ENCODE measurements around the gene ADCK2. TPM values are rescaled to one million over a fixed set of nuclear protein-coding genes. Genes with fewer than 3 reads are reported as not detected.
"Not testable (repeated sequence)": the region's sequence is repeated elsewhere in the genome, so short reads cannot be mapped to it uniquely, and the experiment has no call there.

The ADCK2 gene
- total RNA-seq, 1 experiment from 2014 or later = 14.2 TPM

GRCh38 chr7:140691376-140692045 is 18.8 kb downstream of the ADCK2 start:
- DNase-seq (ENCODE audit: low spot score) = no peak

DNA sequence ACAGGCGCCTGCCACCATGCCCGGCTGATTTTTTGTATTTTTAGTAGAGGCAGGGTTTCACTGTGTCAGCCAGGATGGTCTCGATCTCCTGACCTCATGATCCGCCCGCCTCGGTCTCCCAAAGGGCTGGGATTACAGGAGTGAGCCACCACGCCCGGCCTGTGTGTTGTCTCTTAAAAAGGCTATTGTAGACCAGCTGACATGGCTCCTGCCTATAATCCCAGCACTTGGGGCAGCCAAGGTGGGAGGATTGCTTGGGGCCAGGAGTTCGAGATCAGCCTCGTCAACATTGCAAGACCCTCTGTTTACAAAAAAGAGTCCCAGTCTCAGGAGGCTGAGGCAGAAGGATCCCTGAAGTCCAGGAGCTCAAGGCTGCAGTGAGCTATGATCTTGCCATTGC is 21.1 kb downstream of the ADCK2 start:
- not testable (repeated sequence) for DNase-seq (ENCODE audit: low spot score)

GRCh38 chr7:140694592-140694991 is 21.8 kb downstream of the ADCK2 start:
- DNase-seq (ENCODE audit: low spot score) = no peak

DNA sequence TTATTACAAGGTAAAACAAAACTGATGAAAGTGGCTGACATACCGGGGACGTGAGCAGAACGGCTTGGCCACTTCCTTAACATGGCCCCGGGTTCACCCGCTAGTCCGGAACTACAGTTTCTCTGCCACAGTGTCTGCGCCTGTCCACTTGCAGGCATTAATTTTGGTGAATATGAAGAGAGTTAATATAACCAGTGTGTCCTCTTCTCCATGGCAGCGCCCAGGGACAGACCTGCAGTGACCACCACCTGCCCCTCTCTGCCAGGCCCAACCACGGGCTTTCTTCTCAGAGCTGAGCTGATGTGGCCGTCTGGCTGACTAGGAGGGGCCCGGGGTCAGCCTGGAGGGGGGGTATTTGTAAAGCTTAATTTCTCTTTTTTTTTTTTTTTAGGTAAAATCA is 22.6 kb downstream of the ADCK2 start:
- no peak for DNase-seq (ENCODE audit: low spot score)

GRCh38 chr7:140696024-140696679 is 23.4 kb downstream of the ADCK2 start:
- peak; percentile 90 for DNase-seq (ENCODE audit: low spot score)

- peak; percentile 76 for DNase-seq (ENCODE audit: low spot score)
Measured at GRCh38 chr7:140696680-140697446, 24.1 kb downstream of the ADCK2 start, which contains the start of gene NDUFB2. TSS of gene NDUFB2 (plus strand) at chr7:140696708. CDS start at chr7:140696745, 37 bp downstream.

- DNase-seq (ENCODE audit: low spot score) = no peak
Measured at GRCh38 chr7:140697447-140698143, 24.9 kb downstream of the ADCK2 start.

GRCh38 chr7:140698477-140698876 is 25.7 kb downstream of the ADCK2 start:
- no peak for DNase-seq (ENCODE audit: low spot score)

GRCh38 chr7:140702774-140703173 is 30.0 kb downstream of the ADCK2 start:
- DNase-seq (ENCODE audit: low spot score) = no peak

DNA sequence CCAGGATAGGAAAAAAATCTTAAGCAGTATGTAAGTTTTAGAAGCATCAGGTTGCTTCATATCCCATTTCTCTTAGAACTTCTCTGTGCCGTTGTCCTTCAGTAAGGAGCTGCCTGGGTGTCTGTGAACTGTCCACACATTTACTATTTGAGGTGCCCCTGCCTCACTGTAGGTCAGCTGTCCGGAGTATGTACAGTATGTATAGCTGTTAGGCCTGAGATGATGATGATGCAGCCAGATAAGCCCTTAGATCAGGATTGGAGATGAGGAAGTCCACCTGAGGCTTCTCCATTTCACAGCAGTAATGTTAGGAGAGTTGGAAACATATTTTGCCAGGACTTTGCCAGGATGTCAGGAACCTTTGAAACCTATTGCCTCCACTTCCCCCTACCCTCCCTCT is 31.5 kb downstream of the ADCK2 start:
- no peak for DNase-seq (ENCODE audit: low spot score)

GRCh38 chr7:140707132-140707531 is 34.4 kb downstream of the ADCK2 start:
- DNase-seq (ENCODE audit: low spot score) = no peak

DNA sequence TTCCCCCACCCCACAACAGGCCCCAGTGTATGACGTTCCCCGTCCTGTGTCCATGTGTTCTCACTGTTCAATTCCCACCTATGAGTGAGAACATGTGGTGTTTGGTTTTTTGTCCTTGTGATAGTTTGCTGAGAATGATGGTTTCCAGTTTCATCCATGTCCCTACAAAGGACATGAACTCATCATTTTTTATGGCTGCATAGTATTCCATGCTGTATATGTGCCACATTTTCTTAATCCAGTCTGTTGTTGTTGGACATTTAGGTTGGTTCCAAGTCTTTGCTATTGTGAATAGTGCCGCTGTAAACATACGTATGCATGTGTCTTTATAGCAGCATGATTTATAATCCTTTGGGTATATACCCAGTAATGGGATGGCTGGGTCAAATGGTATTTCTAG is 36.0 kb downstream of the ADCK2 start:
- not testable (repeated sequence) for DNase-seq (ENCODE audit: low spot score)

DNA sequence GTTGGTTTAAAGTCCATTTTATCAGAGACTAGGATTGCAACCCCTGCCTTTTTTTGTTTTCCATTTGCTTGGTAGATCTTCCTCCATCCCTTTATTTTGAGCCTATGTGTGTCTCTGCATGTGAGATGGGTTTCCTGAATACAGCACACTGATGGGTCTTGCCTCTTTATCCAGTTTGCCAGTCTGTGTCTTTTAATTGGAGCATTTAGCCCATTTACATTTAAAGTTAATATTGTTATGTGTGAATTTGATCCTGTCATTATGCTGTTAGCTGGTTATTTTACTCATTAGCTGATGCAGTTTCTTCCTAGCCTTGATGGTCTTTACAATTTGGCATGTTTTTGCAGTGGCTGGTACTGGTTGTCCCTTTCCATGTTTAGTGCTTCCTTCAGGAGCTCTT is 39.6 kb downstream of the ADCK2 start:
- not testable (repeated sequence) for DNase-seq (ENCODE audit: low spot score)

- no peak for DNase-seq (ENCODE audit: low spot score)
Measured at GRCh38 chr7:140714331-140715040, 41.7 kb downstream of the ADCK2 start.

DNA sequence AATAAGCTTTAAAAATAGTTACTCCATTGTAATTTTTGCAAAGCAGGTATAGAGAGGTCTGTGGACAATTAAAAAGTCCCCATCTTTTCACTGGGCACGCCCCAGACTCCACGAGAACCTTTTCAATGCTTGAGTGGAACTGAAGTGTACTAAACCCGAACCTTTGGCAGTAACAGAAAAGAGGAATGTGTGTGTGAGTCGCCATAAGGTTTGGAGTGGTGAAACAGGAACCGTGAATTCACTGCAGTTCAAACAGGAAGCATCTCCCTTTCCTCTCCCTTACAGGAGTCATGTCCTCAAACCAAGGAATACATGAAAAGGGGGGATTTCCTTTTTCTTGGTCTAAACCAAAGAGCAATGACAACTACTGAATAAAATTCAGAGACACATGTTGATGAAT is 47.0 kb downstream of the ADCK2 start:
- no peak for DNase-seq (ENCODE audit: low spot score)

GRCh38 chr7:140722254-140722653 is 49.5 kb downstream of the ADCK2 start:
- no peak for DNase-seq (ENCODE audit: low spot score)

DNA sequence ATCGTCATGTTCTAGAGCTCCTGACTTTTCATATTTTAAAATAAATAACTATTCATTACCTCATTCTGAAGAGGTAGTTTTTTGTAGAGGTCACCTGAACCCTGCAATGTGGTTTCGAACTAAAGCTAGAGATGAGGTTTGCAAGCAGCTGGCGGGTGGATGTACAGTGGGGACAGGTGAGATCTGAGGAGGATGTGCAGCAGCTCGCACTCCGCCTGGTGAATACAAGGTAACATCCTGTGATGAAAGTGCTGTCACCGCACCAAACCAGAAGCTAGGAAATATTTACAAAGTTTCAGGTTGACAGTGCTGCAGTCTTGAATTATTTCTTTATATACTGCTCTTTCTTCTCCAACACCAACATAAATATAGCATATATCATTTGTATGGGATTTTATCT is 50.3 kb downstream of the ADCK2 start:
- DNase-seq (ENCODE audit: low spot score) = no peak

DNA sequence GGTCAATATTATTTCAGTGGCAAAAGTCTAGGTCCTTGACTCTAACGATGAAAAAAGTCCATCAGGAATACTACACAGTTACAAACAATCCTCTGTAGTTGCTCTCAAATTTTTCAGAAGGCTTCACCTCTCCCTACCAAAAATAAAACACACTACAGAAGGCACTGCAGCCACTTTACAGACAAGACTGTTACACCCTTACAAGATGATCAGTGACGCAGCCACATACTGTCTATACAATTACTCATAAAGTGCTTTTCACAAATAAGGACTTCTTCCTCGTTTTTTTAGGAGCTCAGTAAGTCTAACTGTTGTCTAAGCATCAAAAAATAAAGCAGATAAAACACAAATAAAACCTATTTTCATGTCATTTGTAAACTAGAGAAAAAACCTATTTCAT is 50.8 kb downstream of the ADCK2 start:
- DNase-seq (ENCODE audit: low spot score) = no peak

DNA sequence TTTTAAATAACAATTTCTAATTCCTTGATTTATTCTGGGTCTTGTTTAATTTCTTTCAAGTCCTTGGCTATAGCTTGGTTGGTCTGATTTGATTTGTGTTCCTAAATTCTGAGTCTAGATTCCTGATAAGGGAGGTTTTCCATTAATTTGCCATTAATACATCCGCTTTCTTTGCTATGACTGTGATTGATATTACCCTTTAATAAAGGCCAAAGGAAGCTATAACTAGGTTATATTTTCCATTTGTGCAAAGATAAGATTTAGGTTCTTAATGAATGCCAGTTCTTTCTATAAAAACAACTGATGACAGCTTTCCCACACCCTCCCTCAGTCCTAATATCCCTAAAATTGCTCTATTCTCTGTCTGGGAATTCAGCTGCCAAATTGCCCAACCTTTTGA is 52.0 kb downstream of the ADCK2 start:
- DNase-seq (ENCODE audit: low spot score) = no peak

- no peak for DNase-seq (ENCODE audit: low spot score)
Measured at GRCh38 chr7:140726281-140726680, 53.5 kb downstream of the ADCK2 start.

- DNase-seq (ENCODE audit: low spot score) = no peak
Measured at GRCh38 chr7:140732416-140732815, 59.7 kb downstream of the ADCK2 start.

DNA sequence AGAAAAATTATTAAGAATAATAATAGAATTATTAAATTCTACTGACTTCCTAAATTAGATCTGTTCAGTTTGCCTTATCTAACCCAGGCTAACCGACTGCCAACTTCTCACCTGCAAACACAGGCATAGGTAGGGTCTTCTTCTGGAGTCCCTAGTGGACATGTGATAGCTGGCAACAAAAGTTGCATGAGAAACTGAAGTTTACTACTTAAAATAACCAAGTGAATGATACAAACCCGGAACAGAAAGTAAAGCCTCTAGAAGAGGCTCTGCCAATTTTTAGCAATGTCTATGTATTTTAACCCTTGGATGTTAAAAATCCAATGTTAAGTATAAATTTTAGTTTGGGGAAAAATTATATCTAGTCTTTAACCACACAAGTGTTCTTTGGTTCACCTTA is 61.4 kb downstream of the ADCK2 start:
- no peak for DNase-seq (ENCODE audit: low spot score)

Measured in H4 (cell line).